Breast epithelium (tissue), 3 donors: ENCODE results near the gene TAF7.
"Not testable (repeated sequence)": the region's sequence is repeated elsewhere in the genome, so short reads cannot be mapped to it uniquely, and the experiment has no call there.

Experiments used
- POLR2A ChIP-seq: fragments of 450-650 bp; IDR thresholded peaks from one replicate; pipeline ENCODE4 v1.6.1; 2016; ENCODE audit warnings: antibody characterized with exemption, mild to moderate bottlenecking, moderate library complexity
- POLR2AphosphoS5 ChIP-seq, 3 donors: sonication (generic); formaldehyde crosslinking; IDR thresholded peaks; one replicate each; pipeline ENCODE4 v1.6.1; 2017; ENCODE audit warnings: antibody characterized with exemption in 3 of 3
- TF ChIP-seq, protein P1 (sequence below), 3 donors: fragments of 450-650 bp; IDR thresholded peaks; one replicate each; pipeline ENCODE4 v1.5.1; 2016 to 2017; ENCODE audit warnings: antibody characterized with exemption in 3 of 3, mild to moderate bottlenecking in 3 of 3, moderate library complexity in 3 of 3

DNA sequence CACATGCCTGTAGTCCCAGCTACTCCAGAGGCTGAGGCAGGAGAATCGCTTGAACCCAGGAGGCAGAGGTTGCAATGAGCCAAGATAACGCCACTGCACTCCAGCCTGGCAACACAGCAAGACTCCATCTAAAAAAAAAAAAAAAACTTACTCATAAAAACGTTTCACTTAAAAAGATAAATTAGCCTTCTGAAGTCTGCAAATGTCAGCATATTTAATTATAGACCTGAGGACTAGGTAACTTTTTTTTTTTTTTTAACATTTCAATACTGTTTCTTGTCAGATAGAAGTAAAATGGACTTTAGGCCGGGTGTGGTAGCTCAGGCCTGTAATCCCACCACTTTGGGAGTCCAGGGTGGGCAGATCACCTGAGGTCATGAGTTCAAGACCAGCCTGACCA is 3.6 kb downstream of the TAF7 start:
- TF ChIP-seq, protein P1, sequence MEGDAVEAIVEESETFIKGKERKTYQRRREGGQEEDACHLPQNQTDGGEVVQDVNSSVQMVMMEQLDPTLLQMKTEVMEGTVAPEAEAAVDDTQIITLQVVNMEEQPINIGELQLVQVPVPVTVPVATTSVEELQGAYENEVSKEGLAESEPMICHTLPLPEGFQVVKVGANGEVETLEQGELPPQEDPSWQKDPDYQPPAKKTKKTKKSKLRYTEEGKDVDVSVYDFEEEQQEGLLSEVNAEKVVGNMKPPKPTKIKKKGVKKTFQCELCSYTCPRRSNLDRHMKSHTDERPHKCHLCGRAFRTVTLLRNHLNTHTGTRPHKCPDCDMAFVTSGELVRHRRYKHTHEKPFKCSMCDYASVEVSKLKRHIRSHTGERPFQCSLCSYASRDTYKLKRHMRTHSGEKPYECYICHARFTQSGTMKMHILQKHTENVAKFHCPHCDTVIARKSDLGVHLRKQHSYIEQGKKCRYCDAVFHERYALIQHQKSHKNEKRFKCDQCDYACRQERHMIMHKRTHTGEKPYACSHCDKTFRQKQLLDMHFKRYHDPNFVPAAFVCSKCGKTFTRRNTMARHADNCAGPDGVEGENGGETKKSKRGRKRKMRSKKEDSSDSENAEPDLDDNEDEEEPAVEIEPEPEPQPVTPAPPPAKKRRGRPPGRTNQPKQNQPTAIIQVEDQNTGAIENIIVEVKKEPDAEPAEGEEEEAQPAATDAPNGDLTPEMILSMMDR (IDR thresholded peaks at IDR 0.05) = not testable (repeated sequence)
- TF ChIP-seq POLR2AphosphoS5 (IDR thresholded peaks at IDR 0.05); POLR2A: not testable (repeated sequence)
